Measurements from ENCODE around the gene MN1.

Gene MN1

GRCh38 chr22:27825174-27825573 is 23.6 kb upstream of the MN1 start:
- peak; percentile 8 to 16 for DNase-seq

DNA sequence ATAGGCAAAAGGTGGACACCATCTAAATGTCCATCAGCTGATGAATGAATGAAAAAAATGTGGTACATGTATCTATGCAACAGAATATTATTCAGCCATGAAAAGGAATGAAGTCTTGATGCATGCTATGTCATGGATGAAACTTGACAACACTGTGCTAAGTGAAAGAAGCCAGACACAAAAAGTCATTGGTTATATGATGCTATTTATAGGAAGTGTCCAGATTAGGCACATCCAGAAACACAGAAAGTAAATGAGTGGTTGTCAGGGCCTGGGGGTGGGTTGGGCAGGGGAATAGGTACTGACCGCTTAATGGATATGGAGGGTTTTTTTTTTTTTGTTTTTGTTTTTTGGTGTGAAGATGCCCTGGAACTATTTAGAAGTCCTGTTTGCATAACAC is 21.7 kb upstream of the MN1 start:
- no peak for DNase-seq

- no peak for DNase-seq
Observed at GRCh38 chr22:27820896-27821866, 19.6 kb upstream of the MN1 start.

GRCh38 chr22:27816552-27816951 is 15.0 kb upstream of the MN1 start:
- no peak for DNase-seq

- no peak for DNase-seq
Observed at GRCh38 chr22:27815826-27816530, 14.4 kb upstream of the MN1 start.

GRCh38 chr22:27814993-27815392 is 13.4 kb upstream of the MN1 start:
- no peak for DNase-seq

GRCh38 chr22:27811778-27812177 is 10.2 kb upstream of the MN1 start:
- no peak for DNase-seq

DNA sequence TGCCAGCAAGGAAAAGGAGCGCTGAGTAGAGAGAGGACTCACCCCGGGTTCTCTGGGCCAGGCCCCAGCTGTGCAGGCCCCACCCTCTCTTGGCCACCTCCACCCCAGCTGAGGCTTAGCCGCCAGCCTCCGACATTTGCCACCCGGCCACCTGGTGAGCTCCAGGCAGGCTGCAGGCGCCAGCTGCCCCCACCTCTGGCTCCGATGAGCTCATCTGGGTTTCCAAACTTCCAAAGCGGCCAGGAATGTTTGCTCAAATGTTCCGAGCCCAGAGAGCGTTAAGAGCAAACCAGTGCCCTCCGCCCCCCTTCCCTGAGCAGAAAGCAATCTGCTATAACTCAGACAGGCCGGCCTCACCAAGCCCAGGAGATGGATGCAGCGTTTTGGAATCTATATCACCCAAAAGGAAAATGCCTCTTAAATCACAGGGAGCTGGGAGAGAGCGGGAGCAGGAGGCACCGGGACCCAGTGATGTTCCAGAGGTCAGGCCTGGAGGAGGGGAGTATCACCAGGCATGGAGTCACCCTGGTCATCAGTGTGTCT is 9.1 kb upstream of the MN1 start:
- DNase-seq = no peak

DNA sequence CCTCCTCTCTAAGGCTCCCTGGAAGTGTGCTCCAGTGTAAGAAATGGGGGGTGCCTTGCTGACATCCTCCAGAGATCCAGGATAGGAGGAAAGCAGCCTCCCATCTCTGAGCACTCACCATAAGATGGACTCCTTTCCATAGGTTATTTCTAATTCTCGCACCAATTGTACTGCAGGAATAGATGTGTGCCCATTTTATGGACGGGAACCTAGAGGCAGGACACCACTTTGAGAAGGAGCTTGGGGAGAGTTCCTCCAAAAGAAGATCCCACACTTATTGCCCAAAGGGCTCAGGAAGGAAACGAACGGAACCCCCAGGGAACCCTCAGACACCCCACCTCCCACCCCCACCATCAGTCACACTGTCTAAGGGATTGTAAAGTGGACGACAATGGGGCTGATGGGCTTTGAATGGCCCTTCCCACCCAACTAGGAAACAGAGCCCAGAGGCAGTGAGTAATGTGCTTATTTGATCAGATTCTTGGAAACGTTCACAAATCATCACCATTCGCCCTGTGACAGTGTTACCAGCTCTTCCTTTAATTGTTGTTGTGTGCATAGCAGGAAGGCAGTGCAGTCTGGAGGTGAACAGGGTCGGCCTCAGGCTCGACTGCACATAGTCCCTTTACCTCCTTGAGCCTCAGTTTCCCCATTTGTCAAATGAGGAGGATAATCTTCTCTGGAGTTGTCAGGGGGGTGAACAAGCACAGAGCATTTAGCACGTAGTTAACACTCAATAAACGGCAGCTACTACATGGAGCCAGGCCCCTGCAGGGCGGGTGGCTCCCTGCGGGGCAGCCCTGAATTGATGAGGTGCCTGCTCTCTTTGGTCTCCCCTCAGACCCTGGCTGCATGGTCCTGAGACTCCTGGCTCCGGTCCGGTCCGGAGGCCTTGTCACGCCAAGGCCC is 8.4 kb upstream of the MN1 start:
- DNase-seq = no peak

- DNase-seq = no peak
Observed at GRCh38 chr22:27809226-27809603, 7.7 kb upstream of the MN1 start.

GRCh38 chr22:27808451-27809225 is 7.1 kb upstream of the MN1 start:
- no peak for DNase-seq

GRCh38 chr22:27805841-27806240 is 4.3 kb upstream of the MN1 start:
- DNase-seq = no peak

DNA sequence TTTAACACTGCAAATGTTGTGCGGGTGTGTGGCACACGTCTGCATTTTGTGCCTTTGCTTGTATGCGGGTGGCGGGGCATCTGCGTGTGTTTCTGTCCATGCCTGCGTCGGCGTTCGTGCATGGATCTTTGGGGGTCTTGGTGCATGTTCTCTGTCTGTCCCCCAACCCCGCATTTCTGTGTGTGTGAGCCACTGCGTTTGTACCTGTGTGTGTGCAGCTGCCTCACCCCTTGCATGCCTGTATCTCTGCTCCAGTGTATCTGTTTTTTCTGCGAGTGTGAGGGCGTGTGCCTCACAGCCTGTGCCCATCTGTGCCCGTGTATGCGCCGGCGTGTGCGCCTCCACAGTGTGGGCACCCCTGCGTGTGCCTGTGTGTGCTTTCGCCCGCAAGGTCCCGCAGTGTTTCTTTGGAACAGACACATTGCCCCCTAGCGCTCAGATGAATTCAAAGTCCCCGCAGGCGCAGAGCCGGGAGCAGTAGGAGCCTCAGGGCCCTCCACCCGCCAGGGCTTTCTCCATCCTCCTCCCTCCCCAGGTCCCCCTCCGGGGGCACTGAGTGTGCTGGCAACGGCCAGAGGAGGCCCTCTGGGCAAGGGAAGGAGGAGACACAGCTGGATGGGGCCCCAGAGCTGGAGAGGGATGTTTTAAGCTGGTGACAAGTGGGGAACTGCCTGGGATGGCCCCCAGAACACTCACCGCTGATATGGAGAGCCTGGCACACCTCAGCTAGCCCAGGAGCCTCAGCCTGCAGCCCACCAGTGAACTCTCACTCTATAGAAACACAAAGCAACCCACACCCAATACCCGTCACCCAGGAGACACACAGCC is 3.1 kb upstream of the MN1 start:
- DNase-seq = peak; percentile 65 to 79

- DNase-seq = no peak
Observed at GRCh38 chr22:27803841-27804415, 2.4 kb upstream of the MN1 start.

- no peak for DNase-seq
Observed at GRCh38 chr22:27802346-27803073, 954 bp upstream of the MN1 start.

- DNase-seq = no peak
Observed at GRCh38 chr22:27801202-27801615, 347 bp downstream of the MN1 start.

- no peak for DNase-seq
Observed at GRCh38 chr22:27800250-27801201, 1.0 kb downstream of the MN1 start.

DNA sequence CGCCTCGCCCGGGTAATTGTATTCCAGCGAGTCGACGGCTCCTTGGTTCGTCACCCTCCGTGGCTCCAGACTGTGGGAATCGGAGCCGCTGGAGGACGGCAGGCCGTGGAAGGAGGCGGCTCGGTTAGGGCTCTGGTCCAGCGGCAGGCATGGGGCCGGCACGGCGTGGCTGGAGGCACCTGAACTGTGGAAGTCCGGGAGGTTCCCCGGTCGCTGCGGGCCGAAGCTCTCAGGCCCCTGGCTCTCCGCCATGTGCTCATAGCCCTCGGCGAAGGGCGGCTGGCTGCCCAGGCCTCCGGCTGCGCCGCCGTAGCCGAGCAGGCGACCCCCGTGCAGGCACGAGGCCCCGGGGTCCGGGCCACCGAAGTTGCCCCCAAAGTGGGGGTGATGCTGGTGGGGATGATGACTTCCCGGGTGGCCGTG is 1.7 kb downstream of the MN1 start:
- no peak for DNase-seq
